ENCODE measurements around the gene BEST4. TPM values are rescaled to one million over a fixed set of nuclear protein-coding genes. Genes with fewer than 3 reads are reported as not detected.

BEST4 gene
- polyA plus RNA-seq, 1 donor from 2014 or later, result not detected

DNA sequence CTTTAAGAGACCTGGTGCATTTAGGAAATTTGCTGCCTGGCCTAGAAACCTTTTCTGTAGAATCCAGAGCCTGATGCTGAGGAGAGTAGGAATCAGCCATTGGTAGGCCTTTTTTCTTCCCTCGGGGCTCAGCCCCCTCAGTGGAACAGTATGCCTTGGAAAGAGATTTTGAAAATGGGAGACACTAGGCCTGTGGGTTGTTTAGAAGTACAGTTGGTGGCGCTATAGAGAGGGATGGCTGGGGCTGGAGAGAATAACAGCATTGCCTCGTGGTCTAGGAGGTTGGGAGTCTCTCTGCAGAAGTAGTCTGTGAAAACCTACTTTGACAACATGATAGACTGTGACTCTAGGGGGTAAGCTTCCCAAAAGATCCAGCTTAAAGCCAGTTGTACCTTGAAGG is 40.1 kb downstream of the BEST4 start:
- H3K79me2 ChIP-seq (replicated peaks; ENCODE audit: insufficient read depth, low read length), result no peaks in the 10 kb centered on the region
- no peaks in the 10 kb centered on the region for H3K27me3 ChIP-seq (ENCODE audit: insufficient read depth, low read depth, low read length)
- H3K4me2 ChIP-seq (ENCODE audit: low read length), result no peak overlapping the region
- no peak overlapping the region for H3K4me3 ChIP-seq (ENCODE audit: low read length)
- H2AFZ ChIP-seq (ENCODE audit: low read depth, low read length), result no peak overlapping the region
- no peaks in the 10 kb centered on the region for H3K36me3 ChIP-seq (ENCODE audit: insufficient read depth, low read length)
- no peaks in the 10 kb centered on the region for H4K20me1 ChIP-seq (ENCODE audit: insufficient read depth)
- H3K9ac ChIP-seq (ENCODE audit: low read length), result no peak overlapping the region
- TF ChIP-seq RAD21 (conservative IDR thresholded peaks at IDR 0.05) (no peak), EP300 (conservative IDR thresholded peaks at IDR 0.05; ENCODE audit: poor library complexity, severe bottlenecking) (no peak), EZH2 (IDR thresholded peaks at IDR 0.05; ENCODE audit: borderline replicate concordance, insufficient read depth, low read length, poor library complexity, severe bottlenecking) (no peak), MXI1 (conservative IDR thresholded peaks at IDR 0.05; ENCODE audit: poor library complexity, severe bottlenecking) (no peak), POLR2AphosphoS5 (IDR thresholded peaks at IDR 0.05) (no peak), SMC3 (conservative IDR thresholded peaks at IDR 0.05; ENCODE audit: poor library complexity) (no peak), REST (IDR thresholded peaks at IDR 0.05; ENCODE audit: borderline replicate concordance) (no peak), TAF1 (IDR thresholded peaks at IDR 0.05; ENCODE audit: low read depth) (no peak)
- TF ChIP-seq, protein P1, sequence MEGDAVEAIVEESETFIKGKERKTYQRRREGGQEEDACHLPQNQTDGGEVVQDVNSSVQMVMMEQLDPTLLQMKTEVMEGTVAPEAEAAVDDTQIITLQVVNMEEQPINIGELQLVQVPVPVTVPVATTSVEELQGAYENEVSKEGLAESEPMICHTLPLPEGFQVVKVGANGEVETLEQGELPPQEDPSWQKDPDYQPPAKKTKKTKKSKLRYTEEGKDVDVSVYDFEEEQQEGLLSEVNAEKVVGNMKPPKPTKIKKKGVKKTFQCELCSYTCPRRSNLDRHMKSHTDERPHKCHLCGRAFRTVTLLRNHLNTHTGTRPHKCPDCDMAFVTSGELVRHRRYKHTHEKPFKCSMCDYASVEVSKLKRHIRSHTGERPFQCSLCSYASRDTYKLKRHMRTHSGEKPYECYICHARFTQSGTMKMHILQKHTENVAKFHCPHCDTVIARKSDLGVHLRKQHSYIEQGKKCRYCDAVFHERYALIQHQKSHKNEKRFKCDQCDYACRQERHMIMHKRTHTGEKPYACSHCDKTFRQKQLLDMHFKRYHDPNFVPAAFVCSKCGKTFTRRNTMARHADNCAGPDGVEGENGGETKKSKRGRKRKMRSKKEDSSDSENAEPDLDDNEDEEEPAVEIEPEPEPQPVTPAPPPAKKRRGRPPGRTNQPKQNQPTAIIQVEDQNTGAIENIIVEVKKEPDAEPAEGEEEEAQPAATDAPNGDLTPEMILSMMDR (IDR thresholded peaks at IDR 0.05; ENCODE audit: poor library complexity, severe bottlenecking), result no peak
- H3K9me3 ChIP-seq (ENCODE audit: low read length), result no peaks in the 10 kb centered on the region
- H3F3A ChIP-seq (ENCODE audit: insufficient read depth, low read length, poor library complexity, severe bottlenecking), result no peaks in the 10 kb centered on the region
- H3K9me2 ChIP-seq (ENCODE audit: insufficient read depth, low read length), result no peaks in the 10 kb centered on the region
- H3K27ac ChIP-seq (ENCODE audit: low read length), result no peak overlapping the region

DNA sequence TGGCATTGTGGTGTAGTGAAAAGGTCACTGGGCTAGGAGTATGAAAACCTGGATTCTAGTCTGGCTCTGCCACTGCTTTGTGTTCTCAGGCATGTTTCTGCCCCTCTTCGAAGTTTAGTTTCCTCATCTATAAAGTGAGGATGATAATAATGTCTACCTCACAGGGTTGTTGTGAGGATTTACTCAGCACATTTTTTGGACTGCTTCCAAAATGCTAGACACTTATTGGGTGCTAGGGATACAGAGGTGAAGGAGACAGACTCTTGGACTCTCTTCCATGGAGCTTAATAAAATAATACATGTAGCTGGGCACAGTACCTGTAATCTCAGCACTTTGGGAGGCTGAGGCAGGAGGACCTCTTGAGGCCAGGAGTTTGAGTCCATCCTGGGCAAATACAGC is 44.8 kb downstream of the BEST4 start:
- H3K27ac ChIP-seq (ENCODE audit: low read length), result no peak overlapping the region
- no peak overlapping the region for H3K9ac ChIP-seq (ENCODE audit: low read length)
- no peaks in the 10 kb centered on the region for H3K27me3 ChIP-seq (ENCODE audit: insufficient read depth, low read depth, low read length)
- H3F3A ChIP-seq (ENCODE audit: insufficient read depth, low read length, poor library complexity, severe bottlenecking), result no peaks in the 10 kb centered on the region
- H4K20me1 ChIP-seq (ENCODE audit: insufficient read depth), result no peaks in the 10 kb centered on the region
- no peak overlapping the region for H2AFZ ChIP-seq (ENCODE audit: low read depth, low read length)
- H3K9me3 ChIP-seq (ENCODE audit: low read length), result no peaks in the 10 kb centered on the region
- H3K79me2 ChIP-seq (replicated peaks; ENCODE audit: insufficient read depth, low read length), result peaks cover 10% of the 10 kb centered on the region
- no peaks in the 10 kb centered on the region for H3K36me3 ChIP-seq (ENCODE audit: insufficient read depth, low read length)
- no peak overlapping the region for H3K4me2 ChIP-seq (ENCODE audit: low read length)
- TF ChIP-seq MXI1 (conservative IDR thresholded peaks at IDR 0.05; ENCODE audit: poor library complexity, severe bottlenecking) (no peak), EP300 (conservative IDR thresholded peaks at IDR 0.05; ENCODE audit: poor library complexity, severe bottlenecking) (no peak), EZH2 (IDR thresholded peaks at IDR 0.05; ENCODE audit: borderline replicate concordance, insufficient read depth, low read length, poor library complexity, severe bottlenecking) (no peak), SMC3 (conservative IDR thresholded peaks at IDR 0.05; ENCODE audit: poor library complexity) (no peak), POLR2AphosphoS5 (IDR thresholded peaks at IDR 0.05) (no peak), REST (IDR thresholded peaks at IDR 0.05; ENCODE audit: borderline replicate concordance) (no peak), RAD21 (conservative IDR thresholded peaks at IDR 0.05) (no peak), TAF1 (IDR thresholded peaks at IDR 0.05; ENCODE audit: low read depth) (no peak)
- TF ChIP-seq, protein P1 (IDR thresholded peaks at IDR 0.05; ENCODE audit: poor library complexity, severe bottlenecking), result no peak
- H3K4me3 ChIP-seq (ENCODE audit: low read length), result no peak overlapping the region
- H3K9me2 ChIP-seq (ENCODE audit: insufficient read depth, low read length), result no peaks in the 10 kb centered on the region

All from neural cell (in vitro differentiated cells).